ENCODE data around the gene OSBPL8.

OSBPL8 gene

DNA sequence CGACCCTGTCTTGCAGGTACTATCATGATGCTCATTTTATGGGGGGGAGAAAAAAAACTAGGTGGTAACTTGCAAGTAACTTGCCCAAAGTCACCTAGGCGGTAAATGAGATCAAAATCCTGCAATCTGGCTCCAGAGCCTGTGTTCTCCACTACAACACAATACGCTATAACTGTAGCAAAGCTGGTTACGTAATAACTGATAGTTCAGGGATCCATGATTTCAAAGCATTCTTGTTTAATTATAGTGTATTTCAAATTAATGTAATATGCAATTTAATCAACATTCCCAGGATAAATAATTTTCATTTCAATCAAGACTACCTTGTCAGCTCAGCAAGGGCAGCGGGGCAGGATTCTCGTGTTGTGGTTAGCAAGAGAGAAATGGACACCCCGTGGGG is 243.1 kb downstream of the OSBPL8 start (continued):
- TF ChIP-seq, protein P1, sequence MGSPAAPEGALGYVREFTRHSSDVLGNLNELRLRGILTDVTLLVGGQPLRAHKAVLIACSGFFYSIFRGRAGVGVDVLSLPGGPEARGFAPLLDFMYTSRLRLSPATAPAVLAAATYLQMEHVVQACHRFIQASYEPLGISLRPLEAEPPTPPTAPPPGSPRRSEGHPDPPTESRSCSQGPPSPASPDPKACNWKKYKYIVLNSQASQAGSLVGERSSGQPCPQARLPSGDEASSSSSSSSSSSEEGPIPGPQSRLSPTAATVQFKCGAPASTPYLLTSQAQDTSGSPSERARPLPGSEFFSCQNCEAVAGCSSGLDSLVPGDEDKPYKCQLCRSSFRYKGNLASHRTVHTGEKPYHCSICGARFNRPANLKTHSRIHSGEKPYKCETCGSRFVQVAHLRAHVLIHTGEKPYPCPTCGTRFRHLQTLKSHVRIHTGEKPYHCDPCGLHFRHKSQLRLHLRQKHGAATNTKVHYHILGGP (tag by site-specific recombination; IDR thresholded peaks at IDR 0.05): no peak
- no peak for TF ChIP-seq SALL2 (tag by site-specific recombination; IDR thresholded peaks at IDR 0.05; ENCODE audit: borderline replicate concordance)
- TF ChIP-seq, protein P2, sequence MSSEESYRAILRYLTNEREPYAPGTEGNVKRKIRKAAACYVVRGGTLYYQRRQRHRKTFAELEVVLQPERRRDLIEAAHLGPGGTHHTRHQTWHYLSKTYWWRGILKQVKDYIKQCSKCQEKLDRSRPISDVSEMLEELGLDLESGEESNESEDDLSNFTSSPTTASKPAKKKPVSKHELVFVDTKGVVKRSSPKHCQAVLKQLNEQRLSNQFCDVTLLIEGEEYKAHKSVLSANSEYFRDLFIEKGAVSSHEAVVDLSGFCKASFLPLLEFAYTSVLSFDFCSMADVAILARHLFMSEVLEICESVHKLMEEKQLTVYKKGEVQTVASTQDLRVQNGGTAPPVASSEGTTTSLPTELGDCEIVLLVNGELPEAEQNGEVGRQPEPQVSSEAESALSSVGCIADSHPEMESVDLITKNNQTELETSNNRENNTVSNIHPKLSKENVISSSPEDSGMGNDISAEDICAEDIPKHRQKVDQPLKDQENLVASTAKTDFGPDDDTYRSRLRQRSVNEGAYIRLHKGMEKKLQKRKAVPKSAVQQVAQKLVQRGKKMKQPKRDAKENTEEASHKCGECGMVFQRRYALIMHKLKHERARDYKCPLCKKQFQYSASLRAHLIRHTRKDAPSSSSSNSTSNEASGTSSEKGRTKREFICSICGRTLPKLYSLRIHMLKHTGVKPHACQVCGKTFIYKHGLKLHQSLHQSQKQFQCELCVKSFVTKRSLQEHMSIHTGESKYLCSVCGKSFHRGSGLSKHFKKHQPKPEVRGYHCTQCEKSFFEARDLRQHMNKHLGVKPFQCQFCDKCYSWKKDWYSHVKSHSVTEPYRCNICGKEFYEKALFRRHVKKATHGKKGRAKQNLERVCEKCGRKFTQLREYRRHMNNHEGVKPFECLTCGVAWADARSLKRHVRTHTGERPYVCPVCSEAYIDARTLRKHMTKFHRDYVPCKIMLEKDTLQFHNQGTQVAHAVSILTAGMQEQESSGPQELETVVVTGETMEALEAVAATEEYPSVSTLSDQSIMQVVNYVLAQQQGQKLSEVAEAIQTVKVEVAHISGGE (tag by site-specific recombination; conservative IDR thresholded peaks at IDR 0.05; ENCODE audit: low read depth): no peak

DNA sequence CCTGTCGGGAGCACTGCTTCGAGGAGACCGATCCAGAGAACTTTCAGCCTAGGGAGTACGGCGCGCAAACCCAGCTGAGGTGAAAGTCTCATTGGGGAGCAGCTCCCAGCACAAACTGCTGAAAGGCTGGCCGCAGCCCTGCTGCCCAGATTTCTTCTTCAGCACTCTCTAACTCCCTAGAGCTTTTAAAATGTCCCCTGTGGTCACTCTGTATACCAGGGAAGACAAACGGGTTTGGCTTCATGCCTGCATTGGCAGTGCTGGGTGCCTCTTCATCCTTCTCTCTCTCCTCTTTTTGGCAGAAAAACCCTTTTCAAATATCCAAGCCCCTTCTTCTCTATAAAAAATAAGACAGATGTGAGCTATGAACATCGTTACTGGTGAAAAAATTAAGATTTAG is 246.3 kb downstream of the OSBPL8 start:
- H3K36me3 ChIP-seq (ENCODE audit: control insufficient read depth in 2 of 2, insufficient read depth in 1 of 2, low read length in 2 of 2): no peaks in the 10 kb centered on the region
- no peak for TF ChIP-seq ZNF114 (tag by site-specific recombination; IDR thresholded peaks at IDR 0.05)
- no peak for TF ChIP-seq BCL11B (tag by site-specific recombination; IDR thresholded peaks at IDR 0.05; ENCODE audit: low read depth)
- TF ChIP-seq, protein P3, sequence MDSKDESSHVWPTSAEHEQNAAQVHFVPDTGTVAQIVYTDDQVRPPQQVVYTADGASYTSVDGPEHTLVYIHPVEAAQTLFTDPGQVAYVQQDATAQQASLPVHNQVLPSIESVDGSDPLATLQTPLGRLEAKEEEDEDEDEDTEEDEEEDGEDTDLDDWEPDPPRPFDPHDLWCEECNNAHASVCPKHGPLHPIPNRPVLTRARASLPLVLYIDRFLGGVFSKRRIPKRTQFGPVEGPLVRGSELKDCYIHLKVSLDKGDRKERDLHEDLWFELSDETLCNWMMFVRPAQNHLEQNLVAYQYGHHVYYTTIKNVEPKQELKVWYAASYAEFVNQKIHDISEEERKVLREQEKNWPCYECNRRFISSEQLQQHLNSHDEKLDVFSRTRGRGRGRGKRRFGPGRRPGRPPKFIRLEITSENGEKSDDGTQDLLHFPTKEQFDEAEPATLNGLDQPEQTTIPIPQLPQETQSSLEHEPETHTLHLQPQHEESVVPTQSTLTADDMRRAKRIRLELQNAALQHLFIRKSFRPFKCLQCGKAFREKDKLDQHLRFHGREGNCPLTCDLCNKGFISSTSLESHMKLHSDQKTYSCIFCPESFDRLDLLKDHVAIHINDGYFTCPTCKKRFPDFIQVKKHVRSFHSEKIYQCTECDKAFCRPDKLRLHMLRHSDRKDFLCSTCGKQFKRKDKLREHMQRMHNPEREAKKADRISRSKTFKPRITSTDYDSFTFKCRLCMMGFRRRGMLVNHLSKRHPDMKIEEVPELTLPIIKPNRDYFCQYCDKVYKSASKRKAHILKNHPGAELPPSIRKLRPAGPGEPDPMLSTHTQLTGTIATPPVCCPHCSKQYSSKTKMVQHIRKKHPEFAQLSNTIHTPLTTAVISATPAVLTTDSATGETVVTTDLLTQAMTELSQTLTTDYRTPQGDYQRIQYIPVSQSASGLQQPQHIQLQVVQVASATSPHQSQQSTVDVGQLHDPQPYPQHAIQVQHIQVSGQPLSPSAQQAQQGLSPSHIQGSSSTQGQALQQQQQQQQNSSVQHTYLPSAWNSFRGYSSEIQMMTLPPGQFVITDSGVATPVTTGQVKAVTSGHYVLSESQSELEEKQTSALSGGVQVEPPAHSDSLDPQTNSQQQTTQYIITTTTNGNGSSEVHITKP (tag by site-specific recombination; IDR thresholded peaks at IDR 0.05): no peak
- no peak for TF ChIP-seq SCRT2 (tag by site-specific recombination; IDR thresholded peaks at IDR 0.05)
- TF ChIP-seq ZBTB7A (tag by site-specific recombination; IDR thresholded peaks at IDR 0.05; ENCODE audit: low read depth): no peak
- no peak for TF ChIP-seq OVOL3 (tag by site-specific recombination; IDR thresholded peaks at IDR 0.05)
- TF ChIP-seq, protein P4, sequence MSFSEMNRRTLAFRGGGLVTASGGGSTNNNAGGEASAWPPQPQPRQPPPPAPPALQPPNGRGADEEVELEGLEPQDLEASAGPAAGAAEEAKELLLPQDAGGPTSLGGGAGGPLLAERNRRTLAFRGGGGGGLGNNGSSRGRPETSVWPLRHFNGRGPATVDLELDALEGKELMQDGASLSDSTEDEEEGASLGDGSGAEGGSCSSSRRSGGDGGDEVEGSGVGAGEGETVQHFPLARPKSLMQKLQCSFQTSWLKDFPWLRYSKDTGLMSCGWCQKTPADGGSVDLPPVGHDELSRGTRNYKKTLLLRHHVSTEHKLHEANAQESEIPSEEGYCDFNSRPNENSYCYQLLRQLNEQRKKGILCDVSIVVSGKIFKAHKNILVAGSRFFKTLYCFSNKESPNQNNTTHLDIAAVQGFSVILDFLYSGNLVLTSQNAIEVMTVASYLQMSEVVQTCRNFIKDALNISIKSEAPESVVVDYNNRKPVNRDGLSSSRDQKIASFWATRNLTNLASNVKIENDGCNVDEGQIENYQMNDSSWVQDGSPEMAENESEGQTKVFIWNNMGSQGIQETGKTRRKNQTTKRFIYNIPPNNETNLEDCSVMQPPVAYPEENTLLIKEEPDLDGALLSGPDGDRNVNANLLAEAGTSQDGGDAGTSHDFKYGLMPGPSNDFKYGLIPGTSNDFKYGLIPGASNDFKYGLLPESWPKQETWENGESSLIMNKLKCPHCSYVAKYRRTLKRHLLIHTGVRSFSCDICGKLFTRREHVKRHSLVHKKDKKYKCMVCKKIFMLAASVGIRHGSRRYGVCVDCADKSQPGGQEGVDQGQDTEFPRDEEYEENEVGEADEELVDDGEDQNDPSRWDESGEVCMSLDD (tag by site-specific recombination; IDR thresholded peaks at IDR 0.05): no peak
- no peak for TF ChIP-seq MEIS1 (CRISPR knock-in tag; IDR thresholded peaks at IDR 0.05; ENCODE audit: borderline replicate concordance)
- TF ChIP-seq KLF9 (tag by site-specific recombination; IDR thresholded peaks at IDR 0.05; ENCODE audit: low read depth): no peak
- TF ChIP-seq, protein P5, sequence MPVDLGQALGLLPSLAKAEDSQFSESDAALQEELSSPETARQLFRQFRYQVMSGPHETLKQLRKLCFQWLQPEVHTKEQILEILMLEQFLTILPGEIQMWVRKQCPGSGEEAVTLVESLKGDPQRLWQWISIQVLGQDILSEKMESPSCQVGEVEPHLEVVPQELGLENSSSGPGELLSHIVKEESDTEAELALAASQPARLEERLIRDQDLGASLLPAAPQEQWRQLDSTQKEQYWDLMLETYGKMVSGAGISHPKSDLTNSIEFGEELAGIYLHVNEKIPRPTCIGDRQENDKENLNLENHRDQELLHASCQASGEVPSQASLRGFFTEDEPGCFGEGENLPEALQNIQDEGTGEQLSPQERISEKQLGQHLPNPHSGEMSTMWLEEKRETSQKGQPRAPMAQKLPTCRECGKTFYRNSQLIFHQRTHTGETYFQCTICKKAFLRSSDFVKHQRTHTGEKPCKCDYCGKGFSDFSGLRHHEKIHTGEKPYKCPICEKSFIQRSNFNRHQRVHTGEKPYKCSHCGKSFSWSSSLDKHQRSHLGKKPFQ (tag by site-specific recombination; IDR thresholded peaks at IDR 0.05): no peak
- TF ChIP-seq, protein P6, sequence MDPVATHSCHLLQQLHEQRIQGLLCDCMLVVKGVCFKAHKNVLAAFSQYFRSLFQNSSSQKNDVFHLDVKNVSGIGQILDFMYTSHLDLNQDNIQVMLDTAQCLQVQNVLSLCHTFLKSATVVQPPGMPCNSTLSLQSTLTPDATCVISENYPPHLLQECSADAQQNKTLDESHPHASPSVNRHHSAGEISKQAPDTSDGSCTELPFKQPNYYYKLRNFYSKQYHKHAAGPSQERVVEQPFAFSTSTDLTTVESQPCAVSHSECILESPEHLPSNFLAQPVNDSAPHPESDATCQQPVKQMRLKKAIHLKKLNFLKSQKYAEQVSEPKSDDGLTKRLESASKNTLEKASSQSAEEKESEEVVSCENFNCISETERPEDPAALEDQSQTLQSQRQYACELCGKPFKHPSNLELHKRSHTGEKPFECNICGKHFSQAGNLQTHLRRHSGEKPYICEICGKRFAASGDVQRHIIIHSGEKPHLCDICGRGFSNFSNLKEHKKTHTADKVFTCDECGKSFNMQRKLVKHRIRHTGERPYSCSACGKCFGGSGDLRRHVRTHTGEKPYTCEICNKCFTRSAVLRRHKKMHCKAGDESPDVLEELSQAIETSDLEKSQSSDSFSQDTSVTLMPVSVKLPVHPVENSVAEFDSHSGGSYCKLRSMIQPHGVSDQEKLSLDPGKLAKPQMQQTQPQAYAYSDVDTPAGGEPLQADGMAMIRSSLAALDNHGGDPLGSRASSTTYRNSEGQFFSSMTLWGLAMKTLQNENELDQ (tag by site-specific recombination; IDR thresholded peaks at IDR 0.05; ENCODE audit: low read depth): no peak
- no peak for TF ChIP-seq KLF7 (tag by site-specific recombination; IDR thresholded peaks at IDR 0.05; ENCODE audit: borderline replicate concordance)
- no peak for TF ChIP-seq RBAK (tag by site-specific recombination; IDR thresholded peaks at IDR 0.05)
- TF ChIP-seq SP2 (tag by site-specific recombination; IDR thresholded peaks at IDR 0.05): no peak
- TF ChIP-seq ZBTB21 (tag by site-specific recombination; IDR thresholded peaks at IDR 0.05): no peak
- H3K27ac ChIP-seq (ENCODE audit: extremely low read depth, low read depth, low read length): no peak overlapping the region
- CTCF ChIA-PET: no interaction called here
- POLR2A ChIA-PET: no interaction called here
- no peaks in the 10 kb centered on the region for H3K9me3 ChIP-seq (ENCODE audit: control insufficient read depth, insufficient read depth, low read depth, low read length)
- H3K4me3 ChIP-seq (ENCODE audit: low read depth, low read length): no peak overlapping the region
- no peaks in the 10 kb centered on the region for H3K4me1 ChIP-seq (ENCODE audit: control insufficient read depth, insufficient read depth, low read length)

Measured in HEK293 (cell line).